Activated T-cell treated with anti-CD3 and anti-CD28 coated beads for 24 hours (primary cell): ENCODE data around the gene H2BW2.
"Not testable (repeated sequence)": the region's sequence is repeated elsewhere in the genome, so short reads cannot be mapped to it uniquely, and the experiment has no call there.

Source experiments
- DNase-seq: peaks from one replicate; pipeline ENCODE4 v3.0.0-alpha.2; 2020; ENCODE audit warnings: low read depth

H2BW2 gene

DNA sequence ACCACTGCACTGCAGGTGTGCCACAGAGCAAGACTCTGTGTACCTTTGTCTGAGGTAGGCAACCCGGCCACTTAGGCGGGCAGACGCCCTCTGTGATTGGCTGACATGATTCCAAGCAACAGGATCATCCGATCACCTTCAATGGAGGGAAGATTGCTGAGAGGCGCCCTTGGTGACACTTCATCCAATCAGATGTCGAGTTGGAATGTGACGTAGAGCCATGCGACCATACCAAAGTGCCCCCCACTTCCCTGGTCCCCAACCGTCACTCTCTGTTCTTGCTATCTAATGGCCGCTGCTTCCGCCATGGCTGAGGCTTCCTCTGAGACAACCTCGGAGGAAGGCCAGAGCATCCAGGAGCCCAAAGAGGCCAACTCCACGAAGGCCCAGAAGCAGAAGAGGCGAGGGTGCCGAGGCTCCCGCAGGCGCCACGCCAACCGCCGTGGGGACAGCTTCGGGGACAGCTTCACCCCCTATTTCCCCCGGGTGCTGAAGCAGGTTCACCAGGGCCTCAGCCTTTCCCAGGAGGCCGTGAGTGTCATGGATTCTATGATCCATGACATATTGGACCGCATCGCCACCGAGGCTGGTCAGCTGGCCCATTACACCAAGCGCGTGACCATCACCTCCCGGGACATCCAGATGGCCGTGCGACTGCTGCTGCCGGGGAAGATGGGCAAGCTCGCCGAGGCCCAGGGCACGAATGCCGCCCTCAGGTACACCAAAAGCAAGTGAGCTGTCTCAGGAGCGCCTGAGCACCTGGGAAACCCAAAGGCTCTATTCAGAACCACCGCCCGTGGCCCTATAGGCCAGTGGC lies at the start of gene H2BW2:
TSS of gene H2BW2 (plus strand) at position 268 of the 817 bp plus-strand sequence. CDS start at position 307, 39 bp downstream.
- DNase-seq, result no peak

DNA sequence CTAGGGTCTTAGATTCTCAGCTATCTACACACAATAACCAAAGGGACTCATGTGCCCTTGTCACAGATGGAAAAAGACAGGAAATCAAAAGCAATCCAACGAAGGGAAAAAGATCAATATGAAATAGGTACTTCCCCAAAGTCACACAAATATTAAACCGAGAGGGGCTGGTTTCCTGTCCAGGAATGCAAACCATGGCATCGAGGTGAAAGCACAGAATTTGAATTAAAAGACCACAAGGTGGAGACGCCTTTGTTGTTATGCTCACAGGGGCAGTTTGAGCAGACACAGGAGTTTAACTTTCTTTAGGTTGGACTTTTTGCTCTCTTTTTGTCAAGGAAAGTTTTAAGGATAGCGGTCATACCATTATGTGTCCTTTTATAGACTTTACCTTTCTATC lies 40.5 kb upstream of the H2BW2 start:
- no peak for DNase-seq

DNA sequence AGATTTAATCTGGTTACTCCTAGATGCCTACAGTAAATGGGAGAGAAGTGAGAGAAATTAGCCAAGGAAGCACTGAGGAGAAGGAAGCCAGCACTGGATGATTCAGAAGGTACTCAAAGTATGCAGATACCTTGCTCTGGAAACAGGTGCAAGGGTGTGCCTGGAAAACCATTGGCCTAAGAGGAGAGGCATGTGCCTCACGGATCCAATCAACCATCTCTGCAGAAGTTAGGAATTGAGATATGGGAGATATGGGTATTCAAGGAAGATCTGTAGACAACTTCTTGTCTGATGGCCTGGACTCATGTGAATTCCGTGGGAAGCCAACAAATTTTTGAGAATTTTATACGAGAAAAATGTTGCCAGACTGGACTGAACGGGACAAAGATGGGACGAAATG lies 30.9 kb upstream of the H2BW2 start:
- no peak for DNase-seq

- DNase-seq, result no peak
Observed at GRCh38 chrX:104013158-104013557, 26.6 kb upstream of the H2BW2 start.

- DNase-seq, result no peak
Observed at GRCh38 chrX:104013606-104014005, 26.1 kb upstream of the H2BW2 start, which contains the start of gene H2BW1. Gene H2BW1, minus strand, starts transcription at chrX:104013708. Its CDS starts 132 bp downstream, at chrX:104013576.

GRCh38 chrX:104015576-104015975 lies 24.2 kb upstream of the H2BW2 start:
- DNase-seq, result not testable (repeated sequence)

GRCh38 chrX:104018126-104018525 lies 21.6 kb upstream of the H2BW2 start:
- DNase-seq, result no peak

DNA sequence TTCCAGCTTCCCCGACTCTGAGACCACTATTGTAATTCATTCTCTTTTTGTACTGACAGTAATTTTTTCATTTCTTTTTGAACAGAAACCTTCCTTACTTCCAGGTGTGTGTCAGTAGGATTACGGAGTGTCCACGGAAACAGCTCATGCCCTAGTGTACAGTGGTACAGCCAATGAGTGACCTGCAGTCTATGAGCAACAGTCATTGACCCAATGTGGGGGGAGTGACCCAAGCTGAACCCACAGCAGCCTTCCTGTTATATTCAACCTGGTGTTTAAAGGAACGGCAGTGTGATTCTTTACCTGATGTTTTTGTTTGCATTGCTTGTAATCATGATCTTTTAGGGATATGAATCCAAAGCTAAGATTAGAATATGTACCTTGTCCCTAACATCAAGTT lies 1.2 kb downstream of the H2BW2 start:
- no peak for DNase-seq

DNA sequence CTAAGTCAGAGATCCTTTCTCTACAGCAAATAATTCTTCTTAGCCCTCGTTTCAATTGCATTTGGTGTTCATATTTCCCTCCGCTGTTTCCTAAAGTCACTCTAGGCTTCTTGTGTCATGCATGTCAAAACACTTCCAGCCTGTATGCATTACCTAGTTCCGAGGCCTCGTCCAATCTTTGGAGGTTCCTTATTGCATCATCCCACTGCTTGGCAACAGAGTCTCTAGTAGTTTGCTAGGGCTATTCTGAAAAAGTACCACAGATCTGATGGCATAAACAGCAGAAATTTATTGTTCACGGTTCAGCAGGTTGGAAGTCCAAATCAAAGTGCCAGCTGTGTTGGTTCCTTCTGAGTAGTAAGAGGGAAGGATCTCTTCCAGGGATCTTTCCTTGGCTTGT lies 5.9 kb downstream of the H2BW2 start:
- DNase-seq, result no peak

DNA sequence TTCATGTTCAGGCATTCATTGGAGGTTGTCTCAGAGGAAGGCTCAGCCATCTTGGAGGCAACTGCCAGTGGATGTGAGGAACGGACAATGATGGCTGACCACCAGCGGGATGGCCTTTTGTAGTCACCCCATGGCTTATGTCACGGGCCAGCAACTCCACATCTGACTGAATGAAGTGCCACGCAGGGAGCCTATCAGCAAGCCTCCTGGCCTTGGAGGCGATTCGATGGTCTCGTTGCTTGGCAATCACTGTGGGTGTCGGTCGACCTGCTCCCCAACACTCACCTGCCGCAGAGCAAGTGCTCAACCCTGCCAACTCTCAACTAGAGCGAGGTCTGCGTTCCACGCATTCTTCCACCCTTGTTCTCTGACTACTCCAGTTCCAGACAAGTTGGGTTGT lies 7.4 kb downstream of the H2BW2 start:
- DNase-seq, result no peak

DNA sequence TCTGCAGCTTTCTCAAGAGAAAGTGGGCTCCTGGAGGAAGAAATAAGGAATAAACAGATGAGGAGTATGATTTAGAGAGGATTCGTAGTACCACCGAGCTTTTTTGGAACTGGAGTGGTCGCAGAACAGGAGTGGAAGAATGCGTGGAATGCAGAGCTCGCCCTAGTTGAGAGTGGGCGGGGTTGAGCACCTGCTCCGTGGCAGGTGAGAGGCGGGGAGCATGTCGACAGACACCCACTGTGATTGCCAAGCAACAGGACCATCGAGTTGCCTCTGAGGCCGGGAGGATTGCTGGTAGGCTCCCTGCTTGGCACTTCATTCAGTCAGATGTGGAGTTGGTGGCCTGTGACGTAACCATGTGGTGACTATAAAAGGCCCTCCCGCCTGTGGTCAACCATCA lies 15.2 kb downstream of the H2BW2 start:
- DNase-seq, result not testable (repeated sequence)

DNA sequence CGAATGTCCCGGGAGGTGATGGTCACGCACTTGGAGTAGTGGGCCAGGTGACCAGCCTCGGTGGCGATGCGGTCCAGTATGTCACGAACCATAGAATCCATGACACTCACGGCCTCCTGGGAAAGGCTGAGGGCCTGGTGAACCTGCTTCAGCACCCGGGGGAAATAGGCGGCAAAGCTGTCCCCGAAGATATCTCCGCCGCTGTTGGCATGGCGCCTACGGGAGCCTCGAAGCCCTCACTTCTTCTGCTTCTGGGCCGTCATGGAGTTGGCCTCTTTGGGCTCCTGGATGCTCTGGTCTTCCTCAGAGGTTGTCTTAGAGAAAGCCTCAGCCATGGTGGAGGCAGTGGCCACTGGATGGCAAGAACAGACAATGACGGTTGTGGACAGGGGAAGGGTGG lies 22.9 kb downstream of the H2BW2 start:
- not testable (repeated sequence) for DNase-seq

DNA sequence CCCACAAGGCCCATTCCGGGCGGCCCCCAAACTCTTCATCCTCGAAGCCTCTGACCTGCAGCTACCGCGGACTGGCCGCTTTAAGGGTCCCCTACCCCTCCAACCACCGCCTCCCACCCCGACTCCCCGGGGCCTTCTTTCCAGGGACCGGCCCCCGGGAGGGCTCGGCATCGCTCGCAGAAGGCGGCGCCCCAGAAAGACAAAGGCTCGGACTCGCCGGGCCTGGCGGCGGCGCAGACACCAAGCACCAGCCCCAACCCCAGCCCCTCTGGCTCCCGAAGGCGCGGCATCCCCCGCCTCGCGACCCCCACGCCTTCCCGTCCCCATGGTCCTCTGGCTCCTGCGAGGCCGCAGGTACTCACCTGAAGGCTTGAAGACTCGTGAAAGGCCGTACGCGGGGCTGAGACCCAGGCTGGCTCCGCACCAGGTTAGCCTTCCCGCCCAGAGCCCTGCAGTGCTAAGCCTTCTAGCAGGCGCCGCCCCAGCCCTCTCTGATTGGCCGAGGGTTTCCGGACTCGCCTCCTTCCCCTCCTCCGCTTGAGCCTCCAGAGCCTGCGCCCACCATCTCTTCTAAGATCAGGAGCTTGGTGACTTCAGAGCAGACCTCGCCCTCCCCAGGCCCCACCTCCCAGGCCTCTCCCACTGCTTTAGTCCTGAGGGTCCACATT lies 36.2 kb downstream of the H2BW2 start, which contains the start of gene TMSB15C:
TSS of gene TMSB15C (minus strand) at position 459 of the 668 bp plus-strand sequence.
- DNase-seq, result not testable (repeated sequence)

GRCh38 chrX:104077854-104078253 lies 38.1 kb downstream of the H2BW2 start:
- DNase-seq, result not testable (repeated sequence)

DNA sequence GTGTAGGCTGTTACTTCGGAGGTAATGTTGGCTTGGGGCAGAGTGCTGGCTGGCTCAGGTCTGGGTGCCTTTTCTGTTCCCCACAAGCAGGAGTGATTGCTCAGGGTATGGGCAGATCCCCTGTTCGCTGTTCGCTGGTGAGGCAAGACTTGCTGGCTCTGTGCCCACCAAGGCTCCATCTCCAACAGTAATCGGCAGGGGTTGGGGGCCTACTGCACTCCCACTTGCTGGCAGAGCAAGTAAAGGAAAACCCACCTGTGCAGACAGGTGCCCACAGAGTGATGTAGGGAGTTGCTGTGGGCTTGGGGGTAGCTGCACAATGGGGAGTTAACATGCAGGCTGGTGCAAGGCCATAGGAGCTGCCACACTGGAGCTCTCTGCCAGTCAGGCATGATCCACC lies 44.3 kb downstream of the H2BW2 start:
- no peak for DNase-seq

DNA sequence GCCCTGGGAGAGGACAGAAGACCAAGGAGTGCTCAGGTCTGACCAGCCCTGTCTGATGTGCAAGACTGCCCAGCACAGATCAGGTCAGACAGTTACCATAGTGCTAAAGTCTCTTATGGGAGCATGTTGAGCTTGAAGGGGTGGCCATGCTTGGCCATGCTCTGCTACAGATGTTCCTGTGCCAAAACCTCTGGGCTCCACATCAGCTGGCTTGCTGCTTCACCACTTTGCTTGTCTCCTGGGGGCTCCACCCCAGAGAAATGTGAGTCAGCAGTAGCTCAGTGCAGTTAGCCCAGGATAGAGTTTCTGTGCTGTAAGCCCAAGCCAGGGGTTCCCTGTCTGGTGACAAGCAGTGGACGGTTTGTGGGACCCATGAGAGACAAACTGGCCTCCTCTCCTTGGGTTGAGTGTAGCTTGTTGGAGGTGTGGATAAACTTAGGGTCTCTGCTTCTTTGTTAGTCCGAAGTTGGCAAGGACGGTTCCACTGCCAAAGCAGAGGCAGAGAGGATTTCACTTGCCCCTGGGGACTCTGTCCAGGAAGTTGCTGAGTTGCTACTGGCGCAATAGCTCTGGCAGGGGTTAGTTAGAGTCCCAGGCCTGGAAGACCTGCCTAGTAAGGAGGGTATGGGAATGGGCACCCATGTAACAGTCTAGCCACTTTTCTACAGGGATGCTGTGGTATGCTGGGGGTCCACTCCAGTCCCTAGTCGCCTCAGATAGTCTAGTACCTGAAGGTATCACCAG lies 45.0 kb downstream of the H2BW2 start:
- no peak for DNase-seq

DNA sequence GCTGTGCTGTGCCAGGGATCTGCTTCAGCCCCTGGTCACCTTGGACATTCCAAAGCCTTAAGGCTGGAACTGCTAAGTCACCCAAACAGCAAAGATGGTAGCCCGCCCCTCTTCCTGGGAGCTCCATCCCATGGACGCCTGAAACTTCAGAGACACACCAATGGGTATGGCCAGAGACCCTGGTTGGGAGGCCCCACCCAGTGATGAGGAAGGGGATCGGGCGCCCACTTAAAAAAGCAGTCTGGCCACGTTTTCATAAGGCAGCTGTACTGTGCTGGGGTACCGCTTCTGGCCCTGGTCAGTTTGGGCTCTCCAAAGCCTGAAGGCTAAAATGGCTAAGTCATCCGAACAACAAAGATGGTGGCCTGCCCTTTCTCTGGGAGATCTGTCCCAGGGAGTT lies 45.7 kb downstream of the H2BW2 start:
- DNase-seq, result no peak

DNA sequence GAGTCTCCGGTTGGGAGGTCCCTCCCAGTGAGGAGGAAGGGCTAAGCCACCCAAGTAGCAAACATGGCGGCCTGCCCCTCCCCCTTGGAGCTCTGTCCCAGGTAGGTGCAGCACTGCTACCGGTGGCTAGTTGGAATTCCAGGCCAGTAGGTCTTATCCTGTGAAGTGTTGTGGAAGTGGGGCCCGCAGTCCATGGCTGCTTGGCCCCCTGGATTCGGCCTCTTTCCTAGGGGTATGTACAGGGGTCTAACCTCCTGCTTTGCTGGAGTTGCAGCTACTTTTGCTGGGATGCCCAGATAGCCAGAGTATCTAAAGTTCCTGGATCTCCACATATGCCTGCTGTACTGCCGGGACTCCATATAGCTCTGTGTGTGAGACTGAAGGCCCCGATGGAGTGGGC lies 46.2 kb downstream of the H2BW2 start:
- no peak for DNase-seq
